GM23248 (cell line): ENCODE data around the gene TEX261.
"Not testable (repeated sequence)": the region's sequence is repeated elsewhere in the genome, so short reads cannot be mapped to it uniquely, and the experiment has no call there.

ENCODE experiments used
- EZH2 ChIP-seq: fragments of 200-600 bp; sonication (generic); IDR thresholded peaks from 2 replicates; pipeline ENCODE4 v1.6.1; 2018; ENCODE audit warnings: antibody characterized with exemption, mild to moderate bottlenecking; ENCODE audit not compliant: insufficient read depth, poor library complexity, severe bottlenecking
- EZH2phosphoT487 ChIP-seq: fragments of 200-600 bp; sonication (generic); IDR thresholded peaks from 2 replicates; pipeline ENCODE4 v1.6.1; 2018; ENCODE audit warnings: antibody characterized with exemption, moderate library complexity, mild to moderate bottlenecking, low read depth; ENCODE audit not compliant: insufficient read depth

DNA sequence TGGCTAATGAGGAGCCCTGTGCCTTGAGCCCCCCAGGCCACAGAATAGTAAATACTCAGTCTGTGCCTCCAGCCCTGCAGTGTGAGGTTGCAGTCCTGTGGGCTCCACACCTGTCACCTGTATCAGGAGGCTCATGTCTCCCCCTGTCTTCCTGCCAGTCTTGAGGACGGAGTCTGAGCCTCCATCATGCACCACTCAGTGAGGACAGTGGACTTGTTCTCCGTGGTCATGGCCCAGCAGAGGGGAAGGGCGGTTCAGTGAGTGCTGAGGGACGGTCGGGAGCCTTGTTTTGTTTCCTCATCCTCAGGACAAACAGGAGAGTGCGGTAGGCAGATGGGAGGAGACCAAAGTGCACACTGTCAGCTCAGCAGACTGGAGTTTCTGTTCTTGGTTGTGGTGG lies 17.1 kb upstream of the TEX261 start:
- not testable (repeated sequence) for TF ChIP-seq EZH2phosphoT487, EZH2
